H54 (cell line): ENCODE measurements around the gene KRT4.
A peak's percentile ranks its signal among the peaks of the same experiment; 100 is the strongest.
"Not testable (repeated sequence)": the region's sequence is repeated elsewhere in the genome, so short reads cannot be mapped to it uniquely, and the experiment has no call there.

Experiments
- DNase-seq: peaks from one replicate; pipeline ENCODE4 v3.0.0; 2011; ENCODE audit warnings: low spot score, mixed read lengths; ENCODE audit not compliant: insufficient read length
- FAIRE-seq: peaks from 3 replicates; lab custom pipeline; 2011; peaks lifted over from hg19 to GRCh38; lab: Jason Lieb, UNC
- POLR2A ChIP-seq: IDR thresholded peaks from 2 replicates; pipeline ENCODE4 v1.6.1; 2011; ENCODE audit warnings: low read depth, mild to moderate bottlenecking, low read length

KRT4 gene

GRCh38 chr12:52813885-52814709 lies at the start of gene KRT4:
KRT4 (minus strand) TSS chr12:52814116; CDS start chr12:52814058, 58 bp downstream.
- no peak for DNase-seq
- no peak for FAIRE-seq
- TF ChIP-seq POLR2A, result no peak

DNA sequence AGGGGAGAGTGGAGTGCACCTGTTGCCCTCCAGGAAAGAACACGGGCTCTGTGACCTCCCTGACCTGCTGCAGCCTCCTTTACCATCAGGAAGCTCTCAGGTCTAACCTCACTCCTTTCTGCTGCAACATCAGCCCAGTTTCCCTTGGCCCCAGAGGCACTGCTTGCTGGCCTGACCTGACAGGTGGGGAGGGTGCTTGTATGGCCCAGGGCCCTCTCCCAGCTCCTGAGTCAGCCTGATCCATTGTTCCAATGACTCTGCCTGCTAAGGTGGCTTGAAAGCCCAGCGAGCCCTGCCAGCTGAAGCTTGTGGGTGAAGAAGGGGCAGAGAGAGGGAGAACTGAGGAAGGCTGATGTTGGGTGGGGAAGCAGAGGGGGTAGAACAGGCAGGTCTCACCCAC lies 48.1 kb upstream of the KRT4 start:
- no peak for DNase-seq
- FAIRE-seq, result no peak
- no peak for TF ChIP-seq POLR2A

- no peak for FAIRE-seq
- no peak for TF ChIP-seq POLR2A
- DNase-seq, result no peak
Observed at GRCh38 chr12:52861511-52861910, 47.6 kb upstream of the KRT4 start.

GRCh38 chr12:52860102-52860823 lies 46.3 kb upstream of the KRT4 start:
- DNase-seq (no peak), FAIRE-seq (no peak)
- no peak for TF ChIP-seq POLR2A

DNA sequence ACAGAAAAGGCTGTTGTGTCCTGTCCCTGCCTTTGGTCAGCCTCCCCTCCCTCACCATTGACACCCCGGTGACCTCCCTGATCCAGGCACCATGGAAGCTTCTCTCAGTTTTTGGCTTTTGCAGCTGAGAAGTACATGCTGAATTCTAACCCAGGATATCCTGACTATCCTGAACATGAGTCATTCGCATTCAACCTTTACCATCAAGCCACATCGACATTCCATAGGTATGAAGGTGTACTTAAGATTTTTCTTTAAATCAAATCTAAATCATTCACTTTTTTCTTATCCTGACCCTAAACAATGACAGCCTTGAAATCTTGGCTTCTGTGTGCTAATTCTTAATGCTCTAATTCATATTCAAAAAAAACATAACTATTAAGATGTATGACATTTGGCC lies 43.6 kb upstream of the KRT4 start:
- DNase-seq (no peak), FAIRE-seq (no peak)
- no peak for TF ChIP-seq POLR2A

GRCh38 chr12:52856787-52857186 lies 42.9 kb upstream of the KRT4 start:
- DNase-seq (no peak), FAIRE-seq (no peak)
- no peak for TF ChIP-seq POLR2A

GRCh38 chr12:52856077-52856476 lies 42.2 kb upstream of the KRT4 start:
- DNase-seq, FAIRE-seq: not testable (repeated sequence)

DNA sequence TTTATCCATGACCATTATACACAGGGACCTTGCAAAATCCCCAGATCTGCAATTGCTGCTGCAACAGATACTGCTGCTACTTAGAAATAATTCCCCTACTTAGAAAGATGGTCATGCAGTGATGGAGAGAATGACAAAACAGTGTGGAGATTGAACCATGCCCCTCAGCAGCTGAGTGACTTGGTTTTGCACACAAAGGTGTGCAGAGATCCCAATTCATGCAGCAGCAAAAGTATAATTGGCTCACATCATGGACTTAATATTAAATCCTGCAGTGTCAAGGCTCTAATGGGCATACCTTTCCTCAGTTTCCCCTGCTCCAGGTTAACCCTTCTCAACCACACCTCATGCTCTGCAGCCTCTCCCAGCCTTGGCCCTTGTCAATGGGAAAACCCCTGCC lies 37.9 kb upstream of the KRT4 start:
- FAIRE-seq (no peak), DNase-seq (no peak)
- no peak for TF ChIP-seq POLR2A

DNA sequence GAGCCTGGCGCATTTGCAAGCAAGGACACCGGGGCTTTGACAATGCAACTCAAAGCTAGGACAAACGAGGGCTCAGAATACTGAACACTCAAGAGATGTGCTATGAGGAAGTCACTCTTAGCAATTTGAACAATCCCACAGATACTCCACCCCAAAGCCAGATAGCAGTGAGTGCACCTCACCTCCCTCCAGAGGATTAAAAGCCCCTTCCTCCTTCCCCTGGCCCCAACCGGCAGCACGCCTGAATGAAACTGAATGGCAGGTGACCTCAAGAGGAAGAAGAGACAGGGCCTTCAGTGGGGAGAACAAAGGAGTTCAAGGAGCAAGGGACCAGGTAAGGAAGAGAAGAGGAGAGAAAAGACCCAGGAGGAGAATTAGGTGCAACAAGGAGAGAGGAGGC lies 36.8 kb upstream of the KRT4 start:
- FAIRE-seq (no peak), DNase-seq (no peak)
- no peak for TF ChIP-seq POLR2A

DNA sequence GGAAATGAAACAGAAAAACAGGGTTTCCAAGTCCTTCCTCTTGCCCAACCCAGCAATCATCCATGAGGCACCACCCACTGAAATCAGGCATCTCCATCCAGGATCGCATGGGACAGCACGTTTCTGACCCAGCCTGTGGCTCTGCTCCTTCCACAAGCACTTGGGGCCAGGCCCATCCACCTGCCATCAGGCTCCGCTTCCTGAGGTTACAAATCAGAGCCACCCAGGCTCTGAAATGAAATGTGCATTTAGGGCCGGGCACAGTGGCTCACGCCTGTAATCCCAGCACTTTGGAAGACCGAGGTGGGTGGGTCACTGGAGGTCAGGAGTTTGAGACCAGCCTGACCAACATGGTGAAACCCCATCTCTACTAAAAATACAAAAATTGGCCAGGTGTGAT lies 35.6 kb upstream of the KRT4 start:
- no peak for FAIRE-seq
- TF ChIP-seq POLR2A, result no peak
- DNase-seq, result no peak

DNA sequence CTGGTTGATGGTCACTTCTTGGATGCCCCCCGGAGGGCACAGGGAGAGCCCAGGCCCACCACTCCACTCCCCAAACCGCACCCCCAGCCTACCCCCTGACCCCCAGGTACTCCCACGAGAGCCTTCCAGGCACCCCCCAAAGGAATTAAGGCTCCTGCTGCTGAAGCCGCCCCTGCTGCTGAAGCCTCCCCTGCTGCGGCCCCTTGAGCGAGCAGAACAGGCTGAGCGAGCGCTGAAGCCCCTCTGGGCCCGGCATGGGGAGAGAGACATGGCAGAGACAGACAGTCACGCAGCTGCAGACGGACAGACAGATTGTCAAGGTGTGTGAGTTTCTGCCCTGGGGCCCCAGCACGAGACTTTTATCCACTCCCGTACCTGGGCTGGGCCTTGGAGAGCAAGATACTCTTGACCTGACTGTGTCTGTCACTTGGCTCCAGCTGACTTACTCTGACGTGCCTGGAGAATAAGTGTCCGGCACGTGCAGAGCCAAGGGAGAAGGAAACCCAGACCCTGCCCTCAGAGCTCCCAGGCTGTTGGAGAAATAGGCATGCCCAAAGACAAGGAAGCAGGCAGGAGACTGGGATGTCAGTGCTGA lies 34.8 kb upstream of the KRT4 start, which contains the start of gene KRT78:
Gene KRT78 (minus strand): TSS at position 334 of the 595 bp plus-strand sequence. CDS start 64 bp downstream, at position 270.
- no peak for FAIRE-seq
- no peak for DNase-seq
- TF ChIP-seq POLR2A, result no peak

- DNase-seq, result peak; percentile 54
- FAIRE-seq, result no peak
- no peak for TF ChIP-seq POLR2A
Observed at GRCh38 chr12:52847335-52848102, 33.6 kb upstream of the KRT4 start.

- no peak for TF ChIP-seq POLR2A
- FAIRE-seq (no peak), DNase-seq (no peak)
Observed at GRCh38 chr12:52846356-52846970, 32.5 kb upstream of the KRT4 start.

- FAIRE-seq, result no peak
- DNase-seq, result no peak
- TF ChIP-seq POLR2A, result no peak
Observed at GRCh38 chr12:52845946-52846345, 32.0 kb upstream of the KRT4 start.
